Renal pelvis (tissue), 4 donors: ENCODE results near the gene ARHGAP36. TPM values are rescaled to one million over a fixed set of nuclear protein-coding genes. Genes with fewer than 3 reads are reported as not detected.

Experiments used
- DNase-seq: peaks from one replicate; pipeline ENCODE4 v3.0.0-alpha.2; 2013
- polyA plus RNA-seq, 3 donors: library from polyadenylated mRNA; unstranded; fragments of 120-200 nt; gene quantifications; one replicate each; pipeline ENCODE4 v1.2.1, GENCODE V29; 2013; ENCODE audit not compliant: insufficient read length in 3 of 3

ARHGAP36 gene
- polyA plus RNA-seq, 3 donors: 0.47 to 0.62 TPM; not detected in 1

DNA sequence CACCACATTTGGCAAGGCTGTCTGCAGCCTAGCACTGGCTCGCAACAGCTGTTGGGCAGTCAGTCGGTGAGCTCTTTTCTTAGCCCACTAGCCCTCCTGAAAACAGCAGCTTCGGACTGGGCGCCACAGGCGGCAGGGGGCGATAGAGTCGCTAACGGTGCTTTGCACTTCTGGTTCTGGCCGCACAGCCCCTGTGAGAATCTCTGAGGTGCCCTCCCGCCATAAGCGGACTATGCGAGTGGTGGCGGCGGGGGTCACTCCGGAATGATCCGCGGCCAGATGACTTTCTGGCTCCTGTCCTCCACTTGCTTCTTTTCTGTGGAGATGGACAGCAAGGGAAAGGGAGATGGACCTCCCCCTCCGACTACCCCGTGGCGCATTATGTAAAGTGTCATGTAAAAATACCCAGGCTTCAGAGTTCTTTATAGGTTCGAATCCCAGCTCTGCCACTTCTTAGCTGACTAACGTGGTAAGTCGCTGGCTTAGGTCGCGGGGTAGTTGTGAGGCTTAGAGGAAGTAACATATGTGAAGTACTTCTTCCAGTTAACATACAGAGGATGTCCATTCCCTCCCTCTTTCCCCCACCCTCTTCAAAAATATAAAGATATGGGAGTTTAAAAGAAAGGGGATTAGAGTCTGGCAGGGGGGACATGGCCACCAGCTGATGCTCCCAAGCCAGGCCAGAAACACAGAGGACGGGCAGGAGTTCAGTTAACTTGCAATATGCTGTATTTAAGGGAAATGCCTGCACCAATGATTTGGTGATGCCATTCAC is 11.0 kb downstream of the ARHGAP36 start:
- peak; percentile 23 for DNase-seq

DNA sequence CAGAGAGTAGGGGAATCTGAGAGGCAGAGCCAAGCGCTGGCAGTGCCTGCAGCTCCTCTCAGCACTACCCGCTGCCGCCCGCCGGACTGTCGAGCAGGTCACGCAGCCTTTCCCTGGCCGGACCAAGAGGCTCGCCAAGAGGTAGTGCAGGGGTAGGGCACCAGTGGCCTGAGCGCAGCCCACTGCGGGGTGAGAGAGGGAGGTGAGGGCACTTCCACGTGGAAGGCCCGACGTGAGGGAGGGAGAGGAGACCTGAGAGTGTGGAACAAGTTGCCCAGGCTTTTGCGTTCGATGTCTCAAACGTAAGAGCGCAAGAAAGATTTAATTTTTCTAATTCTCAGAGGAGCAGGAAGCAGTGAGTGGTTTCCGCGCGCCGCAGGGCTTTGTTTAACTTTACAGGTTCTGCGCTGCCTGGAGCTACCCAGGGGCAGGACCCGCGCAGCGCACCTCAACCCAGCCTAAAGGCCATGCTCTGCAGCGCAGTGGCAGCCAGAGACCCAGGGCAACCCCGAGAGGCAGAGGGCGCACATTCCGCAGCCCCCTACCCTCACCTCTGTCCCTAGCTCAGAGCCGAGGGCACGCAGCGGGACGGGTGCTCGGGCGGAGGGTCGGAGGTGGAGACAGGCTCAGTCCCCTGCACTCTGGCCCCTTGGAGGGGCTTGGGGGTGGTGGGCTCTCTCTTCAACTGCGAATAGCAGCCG is 14.9 kb downstream of the ARHGAP36 start:
- DNase-seq: no peak

DNA sequence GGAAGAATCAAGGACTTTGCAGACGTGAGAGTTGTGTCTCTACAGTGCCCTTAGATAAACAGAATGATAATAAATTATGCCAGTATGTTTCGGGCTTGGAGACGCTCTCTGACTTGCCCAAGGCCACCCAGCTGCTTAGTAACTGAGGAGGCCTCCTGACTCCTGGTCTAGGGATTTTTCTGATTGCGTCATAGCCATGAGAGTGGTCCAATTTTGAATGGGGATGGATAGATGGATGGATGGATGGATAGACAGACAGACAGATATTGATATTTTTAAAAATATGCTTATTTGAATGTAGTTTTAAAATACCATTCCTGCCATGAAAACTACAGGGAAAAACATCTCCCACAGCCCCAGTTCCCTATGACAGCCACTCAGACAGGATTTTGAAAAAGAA is 15.5 kb downstream of the ARHGAP36 start:
- no peak for DNase-seq

DNA sequence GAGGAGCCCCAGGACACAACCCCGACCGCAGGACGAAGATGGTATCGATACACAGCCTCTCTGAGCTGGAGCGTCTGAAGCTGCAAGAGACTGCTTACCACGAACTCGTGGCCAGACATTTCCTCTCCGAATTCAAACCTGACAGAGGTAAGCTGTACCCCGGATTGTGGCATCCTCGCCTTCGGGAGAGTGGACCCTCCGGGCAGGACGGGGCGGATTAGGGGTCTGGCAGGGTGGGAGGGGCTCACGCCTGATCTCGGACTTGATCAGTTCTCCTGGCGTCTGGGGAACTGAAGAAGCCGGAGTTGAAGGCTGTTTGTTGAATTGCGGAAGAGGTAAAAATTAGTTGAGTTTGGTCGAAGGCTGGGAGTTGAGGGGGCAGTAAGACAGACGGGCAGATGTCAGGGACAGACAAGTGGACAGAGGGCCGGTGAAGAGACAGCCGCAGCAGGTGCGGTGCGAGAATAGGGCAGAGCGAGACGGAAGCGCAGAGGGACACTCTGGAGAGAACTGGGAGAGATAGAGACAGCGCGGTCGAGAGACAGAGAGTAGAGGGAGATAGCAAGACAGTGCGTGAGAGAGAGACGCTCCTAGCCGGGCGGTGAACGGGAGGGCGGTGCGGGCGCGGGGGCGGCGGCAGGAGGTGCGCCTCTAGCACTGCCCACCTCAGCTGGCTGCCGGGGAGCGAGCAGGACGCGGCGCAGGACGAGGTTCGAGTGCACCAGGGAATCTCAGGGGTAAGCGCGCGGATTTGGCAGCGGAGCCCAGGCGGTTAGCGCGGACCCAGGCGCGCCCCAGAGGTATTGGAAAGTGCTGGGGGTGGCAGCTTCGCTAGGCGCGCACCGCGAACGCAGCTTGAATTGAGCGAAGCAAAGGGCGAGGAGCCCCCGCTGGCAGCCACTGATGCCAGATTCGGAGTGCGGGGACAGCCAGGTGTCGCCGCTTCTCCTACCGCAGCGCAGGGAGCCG is 23.9 kb downstream of the ARHGAP36 start:
- DNase-seq: no peak

DNA sequence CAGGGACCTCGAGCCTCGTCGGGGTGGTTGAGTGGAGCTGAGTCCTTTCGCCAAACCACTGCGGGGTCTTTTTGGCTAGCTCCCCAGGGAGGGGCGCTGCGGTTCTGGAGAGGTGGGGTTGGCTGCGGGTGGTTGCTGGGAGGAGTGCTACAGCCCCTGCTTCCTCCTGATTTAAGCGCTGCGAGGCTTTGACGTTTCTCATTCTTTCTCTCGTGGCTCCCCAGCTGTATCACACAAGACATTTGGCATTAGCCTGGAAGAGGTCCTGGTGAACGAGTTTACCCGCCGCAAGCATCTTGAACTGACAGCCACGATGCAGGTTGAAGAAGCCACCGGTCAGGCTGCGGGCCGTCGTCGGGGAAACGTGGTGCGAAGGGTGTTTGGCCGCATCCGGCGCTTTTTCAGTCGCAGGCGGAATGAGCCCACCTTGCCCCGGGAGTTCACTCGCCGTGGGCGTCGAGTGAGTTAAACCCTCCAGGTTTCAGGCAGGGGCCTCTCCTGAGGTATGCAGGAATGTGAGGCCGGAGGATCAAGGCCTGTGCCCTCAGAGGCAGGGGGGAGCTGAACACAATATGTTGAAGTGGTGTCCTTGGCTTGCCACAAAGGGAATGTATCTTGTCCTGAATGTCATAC is 25.5 kb downstream of the ARHGAP36 start:
- DNase-seq: no peak

DNA sequence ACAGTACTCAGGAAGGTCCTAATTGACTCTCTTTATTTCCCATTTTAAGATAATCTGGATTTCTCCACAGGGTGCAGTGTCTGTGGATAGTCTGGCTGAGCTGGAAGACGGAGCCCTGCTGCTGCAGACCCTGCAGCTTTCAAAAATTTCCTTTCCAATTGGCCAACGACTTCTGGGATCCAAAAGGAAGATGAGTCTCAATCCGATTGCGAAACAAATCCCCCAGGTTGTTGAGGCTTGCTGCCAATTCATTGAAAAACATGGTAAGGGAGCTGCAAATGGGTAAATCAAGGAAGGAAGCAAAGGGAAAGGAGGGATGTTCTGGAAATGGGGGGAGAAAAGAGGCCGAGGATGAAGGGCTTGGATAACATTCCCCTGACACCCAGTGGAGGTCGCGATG is 26.0 kb downstream of the ARHGAP36 start:
- DNase-seq: no peak

DNA sequence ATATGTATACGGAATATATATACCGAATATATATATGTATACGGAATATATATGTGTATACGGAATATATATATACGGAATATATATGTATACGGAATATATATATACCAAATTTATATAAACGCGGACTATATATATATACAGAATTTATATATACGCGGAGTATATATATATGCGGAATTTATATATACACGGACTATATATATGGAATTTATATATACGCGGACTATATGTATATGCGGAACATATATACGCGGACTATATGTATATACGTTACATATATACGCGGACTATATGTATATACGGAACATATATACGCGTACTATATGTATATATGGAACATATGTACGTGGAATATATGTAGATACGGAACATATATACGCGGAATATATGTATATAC is 78.6 kb downstream of the ARHGAP36 start:
- no peak for DNase-seq

DNA sequence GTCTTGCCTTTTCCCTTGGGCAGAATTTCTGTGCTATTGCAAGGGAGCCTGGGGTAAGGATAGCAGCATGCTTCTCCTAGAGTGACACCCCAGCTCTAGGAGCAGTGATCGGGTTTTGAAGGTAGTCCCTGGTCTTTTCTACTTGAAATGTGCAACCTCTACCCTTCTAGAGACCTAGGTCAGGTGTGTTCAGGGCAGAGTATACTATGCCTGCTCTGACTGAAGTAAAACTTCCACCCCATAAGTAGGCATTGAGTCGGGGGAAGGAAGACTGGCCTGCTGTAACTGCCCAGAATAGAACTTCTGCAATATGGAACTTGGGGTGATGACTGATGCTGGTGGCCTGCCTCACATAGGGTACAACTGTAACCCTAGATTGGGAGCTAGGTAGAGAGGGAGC is 80.9 kb downstream of the ARHGAP36 start:
- no peak for DNase-seq

Other genes with a start within 250 kb of the ARHGAP36 start
- 10 to 100 TPM; 13.8 to 16.1 (median 15.5) TPM for gene ENOX2, start 155.1 kb upstream of the ARHGAP36 start, polyA plus RNA-seq
- 10 to 100 TPM; 18.0 to 26.6 (median 24.2) TPM for gene IGSF1, start 231.0 kb downstream of the ARHGAP36 start, polyA plus RNA-seq